MCF 10A (cell line): ENCODE results near the gene DBF4B. TPM values are rescaled to one million over a fixed set of nuclear protein-coding genes. Genes with fewer than 3 reads are reported as not detected.

Experiments used
- BruUV-seq: library from RNA; stranded (reverse); fragments of 400-500 nt; replicated peaks from 2 replicates; lab custom pipeline; 2021; lab: Mats Ljungman, UMichigan
- CTCF ChIA-PET: fragments of 300-600 bp; sonication (Branson Sonifier 250); formaldehyde crosslinking; extraction: SDS; loops from one replicate; lab custom pipeline; 2021; ENCODE audit warnings: antibody characterized with exemption, inconsistent platforms; lab: Yijun Ruan, JAX
- POLR2A ChIA-PET: fragments of 300-600, 350-650 bp; sonication (Branson Sonifier 250); formaldehyde crosslinking; extraction: SDS; loops from one replicate; lab custom pipeline; 2020; ENCODE audit warnings: antibody characterized with exemption, inconsistent platforms; lab: Yijun Ruan, JAX
- DNase-seq: peaks from one replicate; pipeline ENCODE4 v3.0.0-alpha.2; 2018; ENCODE audit not compliant: unreplicated experiment
- H3K27ac Mint-ChIP-seq: one replicate; pipeline ENCODE4 v1.8.0; 2022; ENCODE audit warnings: mild to moderate bottlenecking, low read depth, mixed read lengths; ENCODE audit not compliant: unreplicated experiment
- H3K27me3 Mint-ChIP-seq: one replicate; pipeline ENCODE4 v1.8.0; 2022; ENCODE audit warnings: mixed read lengths; ENCODE audit not compliant: insufficient read depth, unreplicated experiment
- H3K36me3 Mint-ChIP-seq: one replicate; pipeline ENCODE4 v1.8.0; 2022; ENCODE audit warnings: mild to moderate bottlenecking, moderate library complexity, mixed read lengths; ENCODE audit not compliant: insufficient read depth, unreplicated experiment
- H3K4me1 Mint-ChIP-seq: one replicate; pipeline ENCODE4 v1.8.0; 2022; ENCODE audit warnings: mixed read lengths; ENCODE audit not compliant: insufficient read depth, unreplicated experiment
- H3K4me3 Mint-ChIP-seq: one replicate; pipeline ENCODE4 v1.8.0; 2022; ENCODE audit warnings: mild to moderate bottlenecking, moderate library complexity, mixed read lengths; ENCODE audit not compliant: unreplicated experiment
- H3K9me3 Mint-ChIP-seq: one replicate; pipeline ENCODE4 v1.8.0; 2022; ENCODE audit warnings: mixed read lengths; ENCODE audit not compliant: unreplicated experiment
- CTCF ChIP-seq: fragments of 200-600 bp; IDR thresholded peaks from one replicate; pipeline ENCODE4 v1.8.0; 2022; ENCODE audit warnings: antibody characterized with exemption, mild to moderate bottlenecking; ENCODE audit not compliant: unreplicated experiment
- intact Hi-C: fragments of 100-400 bp; cut with micrococcal nuclease; formaldehyde crosslinking; loops from 2 replicates; pipeline ENCODE4 v1.14.1; 2022
- total RNA-seq: library from RNA; stranded (reverse); gene quantifications from 2 replicates; pipeline ENCODE4 v1.2.3, GENCODE V29; 2022

DBF4B gene
- total RNA-seq, 1 experiment from 2014 or later: 13.9 TPM

- ChIA-PET CTCF (interaction anchor here (1.6 to 1.8 kb wide), 2 partner anchors 13 to 15 kb away, joined by 3 to 5 read pairs; no protein-coding TSS in a partner anchor), POLR2A (interaction anchor here (1.3 to 1.9 kb wide), 2 partner anchors 16 to 21 kb away, joined by 3 to 9 read pairs; no protein-coding TSS in a partner anchor)
- BruUV-seq: no TSS peak
Measured at GRCh38 chr17:44687756-44688155, 20.7 kb upstream of the DBF4B start.

DNA sequence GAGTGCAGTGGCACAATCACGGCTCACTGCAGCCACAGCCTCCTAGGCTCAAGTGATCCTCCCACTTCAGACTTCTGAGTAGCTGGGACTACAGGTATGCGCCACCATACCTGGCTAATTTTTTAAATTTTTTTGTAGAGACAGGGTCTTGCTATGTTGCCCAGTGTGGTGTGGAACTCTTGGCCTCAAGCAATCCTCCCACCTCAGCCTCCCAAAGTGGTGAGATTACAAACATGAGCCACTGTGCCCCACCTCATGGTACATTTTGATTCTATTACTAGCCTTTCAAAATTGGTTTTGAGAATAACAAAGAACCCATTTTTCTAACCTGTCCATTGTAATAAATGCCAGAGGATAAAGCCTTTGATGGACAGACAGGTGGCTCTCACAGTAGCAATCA, 20.3 kb upstream of the DBF4B start:
- no peak for DNase-seq
- intact Hi-C loops: no loop called here
- H3K4me3 Mint-ChIP-seq: peak overlapping the region; percentile 96
- TF ChIP-seq CTCF: no peak
- peaks cover 21% of the 10 kb centered on the region for H3K4me1 Mint-ChIP-seq
- H3K36me3 Mint-ChIP-seq: peaks cover 7% of the 10 kb centered on the region
- CTCF ChIA-PET: interaction anchor here (1.6 to 1.8 kb wide), 2 partner anchors 14 to 16 kb away, joined by 3 to 5 read pairs; no protein-coding TSS in a partner anchor
- BruUV-seq: no TSS peak
- no peak overlapping the region for H3K27ac Mint-ChIP-seq
- POLR2A ChIA-PET: interaction anchor here (0.5 to 3.8 kb wide), 8 partner anchors 12 to 623 kb away, joined by 3 to 53 read pairs (median 8); partner anchors contain the start of genes DBF4B and FZD2
- no peaks in the 10 kb centered on the region for H3K27me3 Mint-ChIP-seq
- no peaks in the 10 kb centered on the region for H3K9me3 Mint-ChIP-seq

More at GRCh38 chr17:44687756-44688155, 20.7 kb upstream of the DBF4B start:
- H3K36me3 Mint-ChIP-seq: peaks cover 7% of the 10 kb centered on the region
- no peaks in the 10 kb centered on the region for H3K9me3 Mint-ChIP-seq
- H3K4me1 Mint-ChIP-seq: peaks cover 21% of the 10 kb centered on the region
- H3K27me3 Mint-ChIP-seq: no peaks in the 10 kb centered on the region
- H3K27ac Mint-ChIP-seq: no peak overlapping the region
- no peak for TF ChIP-seq CTCF
- DNase-seq: no peak
- no peak overlapping the region for H3K4me3 Mint-ChIP-seq
- intact Hi-C loops: no loop called here

DNA sequence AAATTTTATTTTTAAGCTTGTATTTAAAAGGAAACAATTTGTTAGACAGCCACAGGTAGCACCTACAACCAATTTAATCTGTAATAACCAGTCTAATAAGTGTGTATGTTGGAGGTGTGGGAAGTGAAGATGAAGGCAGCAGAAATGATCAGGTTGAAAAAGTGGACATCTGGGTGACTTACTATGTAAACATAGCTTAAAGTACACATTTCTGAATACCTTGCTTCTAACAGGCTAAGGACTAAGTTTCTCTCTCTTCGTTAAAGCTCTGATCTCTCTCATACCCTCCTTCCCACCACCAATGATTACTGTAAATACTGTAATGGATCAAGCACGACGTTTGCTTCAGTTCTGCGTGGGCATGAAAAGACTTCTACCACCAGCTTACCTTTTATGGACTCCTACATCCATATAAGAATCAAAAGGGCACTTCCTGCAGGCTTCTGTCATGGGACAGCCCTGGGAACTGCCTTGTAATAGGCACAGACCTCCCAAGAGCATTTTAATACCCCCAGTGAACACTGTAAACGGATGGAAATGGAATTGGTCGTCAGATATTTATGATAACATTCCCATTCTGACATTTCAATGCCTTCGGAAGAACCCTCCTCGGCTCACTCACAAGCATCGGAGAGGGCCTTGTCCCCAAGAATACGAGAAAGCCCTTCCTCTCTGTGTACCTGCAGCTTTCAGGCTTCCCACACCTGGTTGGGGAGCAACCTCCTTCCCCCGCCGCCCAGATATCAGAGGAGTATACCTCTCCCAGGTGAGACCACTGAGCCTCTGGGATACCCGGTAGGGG, 19.6 kb upstream of the DBF4B start:
- DNase-seq: no peak
- H3K27me3 Mint-ChIP-seq: no peaks in the 10 kb centered on the region
- peak overlapping the region; percentile 96 for H3K4me3 Mint-ChIP-seq
- TF ChIP-seq CTCF: no peak
- no peaks in the 10 kb centered on the region for H3K9me3 Mint-ChIP-seq
- peaks cover 3% of the 10 kb centered on the region for H3K36me3 Mint-ChIP-seq
- TSS peak; percentile 52 for BruUV-seq
- H3K27ac Mint-ChIP-seq: peak overlapping the region; percentile 95
- peaks cover 21% of the 10 kb centered on the region for H3K4me1 Mint-ChIP-seq
- ChIA-PET CTCF (interaction anchor here (1.0 to 1.8 kb wide), 3 partner anchors 14 to 75 kb away, joined by 3 to 5 read pairs (median 3); no protein-coding TSS in a partner anchor), POLR2A (interaction anchor here (0.5 to 3.8 kb wide), 12 partner anchors 11 to 623 kb away, joined by 3 to 53 read pairs (median 6); partner anchors contain the start of genes DBF4B, FZD2 and GPATCH8)
- intact Hi-C loops: no loop called here
